GM18870 (cell line): ENCODE measurements around the gene CPNE6.

Source experiments
- ATAC-seq: cut with Tn5 transposase; IDR thresholded peaks from one replicate; pipeline ENCODE4 v1.9.1; 2021; ENCODE audit warnings: moderate library complexity; ENCODE audit not compliant: unreplicated experiment

CPNE6 gene

DNA sequence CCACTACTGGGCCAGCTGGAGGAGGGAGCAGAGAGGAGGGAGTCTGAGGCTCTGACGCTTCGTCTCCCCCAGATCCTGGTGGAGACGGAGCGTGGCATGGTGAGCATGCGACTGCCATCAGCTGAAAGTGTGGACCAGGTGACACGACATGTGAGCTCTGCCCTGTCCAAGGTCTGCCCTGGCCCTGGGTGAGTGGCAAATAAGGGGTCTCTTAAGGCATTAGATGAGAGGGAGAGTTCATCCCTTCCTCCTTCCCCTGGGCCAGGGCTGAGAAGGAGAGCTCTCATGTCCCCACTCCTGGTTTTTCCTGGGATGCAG lies 17.1 kb upstream of the CPNE6 start:
- no peak for ATAC-seq

DNA sequence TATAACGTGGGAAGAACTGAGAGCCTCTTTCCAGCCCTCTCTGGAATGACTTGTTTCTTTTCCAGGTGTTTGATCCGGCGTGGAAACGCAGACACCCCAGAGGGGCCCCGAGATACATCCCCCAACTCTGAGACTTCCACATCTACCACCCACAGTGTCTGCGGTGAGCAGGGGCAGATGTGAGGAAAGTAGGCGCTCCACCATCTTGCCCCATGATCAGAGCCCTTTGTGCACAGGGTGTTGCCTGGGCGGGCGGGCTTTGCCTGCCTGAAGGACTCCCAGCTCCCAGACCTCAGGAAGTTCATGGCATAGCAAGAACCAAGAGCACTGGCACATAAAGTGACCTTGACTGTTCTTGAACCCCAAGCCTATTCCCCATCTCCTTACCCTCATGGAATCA lies 16.7 kb upstream of the CPNE6 start:
- ATAC-seq: no peak

DNA sequence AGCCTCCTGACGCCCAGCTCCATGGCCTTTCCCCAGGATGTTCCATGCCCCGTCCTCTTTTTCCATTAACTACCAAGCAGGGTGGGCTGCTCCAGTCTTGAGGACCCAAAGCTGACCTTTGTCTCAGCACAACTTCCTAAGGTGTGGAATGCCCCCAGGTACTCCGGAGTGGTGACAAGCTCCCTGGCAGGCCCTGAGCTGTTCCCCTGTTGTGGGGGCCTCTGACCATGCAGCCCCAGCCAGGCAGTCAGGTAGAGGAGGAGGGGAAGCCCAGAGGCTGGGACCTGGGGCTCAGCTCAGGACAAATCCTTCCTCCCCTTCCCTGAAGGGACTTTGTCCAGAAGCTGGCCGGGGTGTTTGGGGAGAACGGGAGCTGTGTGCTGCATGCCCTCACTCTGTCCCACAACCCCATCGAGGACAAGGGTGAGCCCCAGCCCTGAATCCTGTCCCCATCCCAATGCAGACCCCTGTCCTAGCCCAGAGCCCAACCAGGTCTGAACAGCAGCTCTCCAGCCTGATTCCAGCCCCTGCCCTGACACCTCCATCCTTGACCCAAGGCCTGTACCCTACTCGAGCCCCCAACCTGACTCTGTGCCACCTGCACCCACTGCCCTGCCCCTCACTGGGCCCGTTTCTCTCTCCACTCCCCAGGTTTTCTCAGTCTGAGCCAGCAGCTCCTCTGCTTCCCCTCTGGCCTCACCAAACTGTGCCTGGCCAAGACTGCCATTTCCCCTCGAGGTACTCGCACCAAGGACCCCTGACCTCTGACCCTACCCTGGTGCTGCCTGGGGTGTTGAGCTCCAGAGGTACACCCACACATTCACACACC lies 15.2 kb upstream of the CPNE6 start:
- ATAC-seq: no peak

DNA sequence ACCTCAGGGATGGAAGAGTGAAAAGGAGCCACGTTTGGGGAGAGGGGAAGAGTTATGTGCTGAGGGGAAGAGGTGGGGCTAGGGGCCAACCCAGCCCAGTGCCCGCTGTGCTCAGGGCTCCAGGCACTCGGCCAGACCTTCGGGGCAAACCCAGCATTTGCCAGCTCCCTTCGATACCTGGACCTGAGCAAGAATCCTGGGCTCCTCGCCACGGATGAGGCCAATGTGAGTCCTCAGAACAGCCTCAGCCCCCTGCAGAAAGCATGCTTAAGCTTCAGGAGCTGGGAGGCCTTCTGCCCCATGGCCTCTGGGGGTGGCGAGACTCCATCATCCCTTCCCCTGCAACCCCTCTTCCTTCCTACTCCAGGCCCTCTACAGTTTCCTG lies 14.6 kb upstream of the CPNE6 start:
- ATAC-seq: no peak

DNA sequence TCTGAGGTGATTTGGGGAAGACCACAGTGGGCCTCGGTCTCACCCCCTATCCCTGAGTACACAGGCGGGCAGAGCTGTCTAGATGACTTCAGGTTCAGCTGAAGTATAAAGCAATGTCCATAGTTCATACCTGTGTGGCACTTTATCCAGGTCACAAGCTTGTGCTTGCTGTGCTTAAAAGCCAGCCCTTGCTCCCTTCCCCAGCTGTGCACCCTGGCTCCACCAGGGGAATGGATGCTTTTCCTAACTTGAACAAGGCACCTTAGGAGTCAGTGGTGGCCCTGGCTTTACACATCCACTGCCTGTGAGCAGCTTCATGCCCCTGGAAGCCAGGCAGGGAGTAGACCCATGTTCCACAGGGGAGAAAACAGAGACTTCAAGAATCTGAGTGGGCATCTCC lies 14.1 kb upstream of the CPNE6 start:
- ATAC-seq: no peak

DNA sequence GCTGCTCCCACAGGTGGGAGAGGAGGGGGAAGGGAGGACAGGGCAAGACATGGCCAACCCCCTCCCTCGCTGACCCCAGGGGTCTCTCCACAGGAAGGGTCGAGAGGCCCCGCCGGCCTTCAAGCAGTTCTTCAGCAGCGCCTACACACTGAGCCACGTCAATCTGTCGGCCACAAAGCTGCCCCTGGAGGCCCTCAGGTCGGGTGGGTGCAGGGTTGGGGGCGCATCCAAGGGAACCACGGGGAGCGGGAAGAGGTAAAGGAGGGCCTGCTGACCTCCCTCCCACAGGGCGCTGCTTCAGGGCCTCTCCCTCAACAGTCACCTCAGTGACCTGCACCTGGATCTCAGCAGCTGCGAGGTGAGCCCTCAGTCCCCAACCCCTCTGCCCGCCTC lies 13.5 kb upstream of the CPNE6 start:
- ATAC-seq: no peak

DNA sequence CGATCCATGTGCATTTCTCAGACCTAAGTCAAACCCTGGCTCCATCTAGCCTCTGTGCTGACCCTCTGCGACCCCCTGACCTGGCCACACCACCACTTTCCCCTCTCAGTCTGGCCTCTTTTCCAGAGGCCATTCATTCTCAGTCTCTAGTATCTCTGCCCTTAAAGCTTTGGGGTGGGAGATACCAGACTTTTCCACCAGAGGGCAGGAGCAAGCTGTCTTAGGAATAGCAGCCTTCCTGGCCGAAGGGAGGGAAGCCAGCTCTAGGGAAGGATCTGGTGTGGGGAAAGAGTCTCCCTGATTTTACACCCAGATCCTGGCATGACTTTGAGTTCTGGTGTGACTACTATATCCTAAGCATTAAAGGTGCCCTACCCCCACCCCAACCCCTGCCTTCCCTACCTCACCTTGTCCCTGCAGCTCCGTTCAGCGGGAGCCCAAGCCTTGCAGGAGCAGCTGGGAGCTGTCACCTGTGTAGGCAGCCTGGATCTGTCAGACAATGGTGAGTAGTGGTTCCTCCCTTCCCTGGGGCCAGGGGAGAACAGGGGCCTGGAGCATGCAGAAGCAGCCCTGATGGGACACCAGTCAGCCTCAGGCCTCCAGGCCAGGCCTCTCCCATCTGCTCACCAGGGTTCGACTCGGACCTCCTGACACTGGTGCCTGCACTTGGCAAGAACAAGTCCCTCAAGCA lies 13.0 kb upstream of the CPNE6 start:
- ATAC-seq: no peak

DNA sequence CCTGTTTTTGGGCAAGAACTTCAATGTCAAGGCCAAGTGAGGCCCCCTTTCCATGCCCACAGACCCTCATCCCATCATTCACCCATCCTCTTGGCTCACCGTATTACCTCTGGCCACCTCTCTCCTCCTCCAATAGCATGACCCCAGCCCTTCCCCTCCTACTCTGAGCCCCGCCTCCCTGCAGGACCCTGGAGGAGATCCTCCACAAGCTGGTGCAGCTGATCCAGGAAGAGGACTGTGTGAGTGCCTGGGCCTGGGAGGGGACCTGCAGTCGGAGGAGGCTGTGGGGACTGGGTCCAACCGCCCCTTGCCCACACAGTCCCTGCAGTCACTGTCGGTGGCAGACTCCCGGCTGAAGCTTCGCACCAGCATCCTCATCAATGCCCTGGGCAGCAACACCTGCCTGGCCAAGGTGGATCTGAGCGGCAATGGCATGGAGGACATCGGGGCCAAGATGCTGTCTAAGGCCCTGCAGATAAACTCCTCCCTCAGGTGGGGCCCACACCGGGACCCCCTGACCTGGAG lies 12.3 kb upstream of the CPNE6 start:
- ATAC-seq: no peak

DNA sequence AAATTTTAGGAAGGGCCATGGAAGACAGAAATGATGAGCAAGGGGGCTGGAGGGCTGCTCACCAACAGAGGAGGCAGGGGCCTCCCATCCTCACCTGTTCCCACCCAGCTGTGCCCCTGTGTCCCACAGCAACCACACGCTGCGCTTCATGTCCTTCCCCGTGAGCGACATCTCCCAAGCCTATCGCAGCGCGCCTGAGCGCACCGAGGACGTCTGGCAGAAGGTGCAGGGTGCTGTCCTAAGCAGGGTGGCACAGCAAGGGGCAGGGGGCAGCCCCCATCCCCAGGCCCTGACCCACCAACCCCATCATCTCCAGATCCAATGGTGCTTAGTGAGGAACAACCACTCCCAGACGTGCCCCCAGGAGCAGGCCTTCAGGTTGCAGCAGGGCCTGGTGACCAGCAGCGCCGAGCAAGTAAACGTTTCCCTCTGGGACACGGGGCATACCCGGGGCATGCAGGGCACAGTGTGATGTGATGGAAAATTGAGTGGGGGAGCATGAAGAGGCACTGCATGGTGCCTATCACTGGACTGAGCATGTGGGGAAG lies 11.4 kb upstream of the CPNE6 start:
- no peak for ATAC-seq

DNA sequence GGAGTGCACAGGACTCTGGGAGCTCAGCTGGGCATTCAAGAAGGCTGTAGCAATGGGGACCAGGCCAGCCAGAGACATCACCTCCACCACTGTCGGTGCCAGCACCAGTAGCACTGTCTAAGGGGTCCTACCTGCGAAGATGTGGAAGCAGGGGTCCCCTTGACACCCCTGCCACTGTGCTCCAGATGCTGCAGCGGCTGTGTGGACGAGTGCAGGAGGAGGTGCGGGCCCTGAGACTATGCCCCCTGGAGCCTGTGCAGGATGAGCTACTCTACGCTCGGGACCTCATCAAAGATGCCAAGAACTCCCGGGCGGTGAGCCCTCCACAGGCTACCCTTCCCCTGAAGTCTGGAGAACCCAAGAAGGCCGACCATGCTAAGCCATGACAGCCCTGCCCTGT lies 10.9 kb upstream of the CPNE6 start:
- ATAC-seq: no peak

DNA sequence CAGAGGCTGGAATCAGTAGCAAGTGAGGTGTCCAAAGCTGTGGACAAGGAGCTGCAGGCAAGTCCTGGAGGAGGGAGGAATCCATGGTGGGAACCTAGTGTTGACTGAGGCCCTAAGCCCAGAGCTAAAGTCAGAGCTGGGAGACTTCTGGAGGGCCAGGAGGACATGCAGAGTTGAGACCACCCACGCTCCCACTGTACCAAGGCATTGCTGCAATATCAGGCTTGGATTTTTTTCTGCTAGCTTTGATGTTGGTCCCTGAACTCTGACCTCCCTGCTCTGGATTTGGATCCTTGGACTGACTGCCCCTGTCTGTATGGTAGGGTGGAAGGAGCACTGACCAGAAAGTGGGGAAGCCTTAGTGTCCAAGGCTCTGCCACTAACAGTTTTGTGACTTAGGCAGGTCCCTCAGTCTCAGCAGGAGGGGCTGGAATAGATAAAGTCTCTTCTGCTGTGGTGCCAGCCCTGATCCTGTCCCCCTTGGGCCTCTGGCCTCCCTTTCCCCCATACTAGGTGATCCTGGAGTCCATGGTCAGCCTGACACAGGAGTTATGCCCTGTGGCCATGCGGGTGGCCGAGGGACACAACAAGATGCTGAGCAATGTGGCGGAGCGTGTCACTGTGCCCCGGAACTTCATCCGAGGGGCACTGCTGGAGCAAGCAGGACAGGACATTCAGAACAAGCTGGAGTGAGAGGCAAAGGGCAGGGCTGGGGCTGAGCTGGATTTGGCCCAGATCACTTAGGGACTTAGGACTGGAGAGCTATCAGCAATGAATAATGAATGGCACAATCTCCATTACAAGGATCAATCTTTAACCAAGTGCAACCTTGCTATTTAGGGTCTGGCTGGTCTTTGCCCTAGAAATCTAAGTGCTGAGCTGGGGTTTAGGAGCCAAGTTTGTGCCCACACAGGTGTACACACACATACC lies 10.1 kb upstream of the CPNE6 start:
- ATAC-seq: no peak

DNA sequence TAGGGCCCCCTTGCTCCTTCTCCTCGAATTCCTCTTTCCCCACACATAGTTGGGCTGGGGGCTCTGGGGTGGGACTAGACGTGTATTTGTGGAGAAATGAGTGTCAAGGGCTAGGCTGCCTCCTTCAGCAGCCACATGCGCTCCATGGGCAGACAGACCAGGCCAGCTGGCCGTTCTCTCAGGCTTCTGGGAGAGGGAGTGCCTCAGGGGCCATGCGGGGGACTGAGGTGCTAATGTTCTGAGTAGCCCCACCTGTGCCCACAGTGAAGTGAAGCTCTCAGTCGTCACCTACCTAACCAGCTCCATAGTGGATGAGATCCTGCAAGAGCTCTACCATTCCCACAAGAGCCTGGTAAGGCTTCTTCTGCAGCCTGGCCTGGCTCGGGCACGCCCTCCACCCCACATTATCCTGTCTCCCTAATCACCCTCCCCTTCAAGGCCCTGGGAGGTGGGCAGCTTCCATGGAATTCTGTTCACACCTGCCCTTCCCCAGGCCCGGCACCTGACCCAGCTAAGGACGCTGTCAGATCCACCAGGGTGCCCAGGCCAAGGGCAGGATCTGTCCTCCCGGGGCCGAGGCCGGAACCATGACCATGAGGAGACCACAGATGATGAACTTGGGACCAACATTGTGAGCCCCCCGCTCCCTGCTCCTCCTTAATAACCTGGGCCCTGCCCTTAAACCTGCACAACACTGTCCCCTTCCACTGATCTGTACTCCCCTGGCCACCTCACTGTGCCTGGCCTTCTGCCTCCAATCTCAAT lies 9.0 kb upstream of the CPNE6 start:
- no peak for ATAC-seq

DNA sequence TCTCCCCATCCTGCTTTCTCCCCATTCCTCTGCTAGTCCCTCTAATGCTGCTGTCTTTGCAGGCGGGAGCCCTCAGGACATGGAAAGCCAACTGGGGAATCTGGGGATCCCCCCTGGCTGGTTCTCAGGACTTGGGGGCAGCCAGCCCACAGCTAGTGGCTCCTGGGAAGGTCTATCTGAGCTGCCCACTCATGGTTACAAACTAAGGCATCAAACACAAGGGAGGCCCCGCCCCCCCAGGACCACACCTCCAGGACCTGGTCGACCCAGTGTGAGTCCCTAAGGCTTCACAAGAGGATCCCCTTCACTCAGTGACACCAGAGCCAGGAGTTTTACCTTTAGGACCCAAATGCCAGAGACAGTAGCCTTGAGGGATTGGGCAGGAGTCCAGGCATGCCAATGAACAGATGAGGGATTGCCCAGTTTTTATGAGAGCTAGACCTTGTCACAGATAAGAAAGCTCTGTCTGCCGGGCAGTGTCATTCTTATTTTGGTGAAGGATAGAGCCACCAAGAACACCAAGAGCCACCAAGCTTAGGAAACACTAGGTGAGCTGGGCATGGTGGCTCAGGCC lies 8.0 kb upstream of the CPNE6 start:
- ATAC-seq: no peak

DNA sequence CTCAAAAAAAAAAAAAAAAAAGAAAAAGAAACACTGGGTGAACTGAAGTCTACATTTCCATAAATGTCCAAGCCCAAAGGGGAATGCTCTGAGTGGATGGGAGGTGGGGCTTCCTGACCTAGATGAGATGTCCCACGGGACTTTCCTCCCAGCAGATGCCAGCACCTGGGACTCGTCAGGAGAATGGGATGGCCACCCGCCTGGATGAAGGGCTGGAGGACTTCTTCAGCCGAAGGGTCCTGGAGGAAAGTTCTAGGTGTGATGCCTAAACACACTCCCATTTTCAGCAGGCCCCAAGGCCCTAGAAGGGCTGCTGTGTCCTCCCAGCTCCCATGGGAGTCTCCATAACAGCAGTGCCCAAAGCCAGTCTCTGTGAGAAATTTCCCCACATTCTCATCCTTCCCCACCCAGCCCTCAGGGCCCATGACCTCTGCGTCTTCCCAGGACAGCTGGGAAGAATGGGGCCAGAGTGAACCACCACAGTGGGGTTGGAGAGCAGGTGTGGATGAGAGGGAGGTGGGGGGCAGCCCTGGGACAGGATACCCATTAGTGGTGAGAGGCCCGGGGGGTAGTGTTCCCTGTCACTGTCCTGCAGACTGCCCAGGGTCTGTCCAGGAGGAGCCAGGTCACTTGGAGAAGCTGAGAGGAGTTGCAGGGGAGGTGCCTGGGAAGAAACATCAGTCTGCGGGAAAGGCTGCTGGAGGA lies 7.1 kb upstream of the CPNE6 start:
- no peak for ATAC-seq

DNA sequence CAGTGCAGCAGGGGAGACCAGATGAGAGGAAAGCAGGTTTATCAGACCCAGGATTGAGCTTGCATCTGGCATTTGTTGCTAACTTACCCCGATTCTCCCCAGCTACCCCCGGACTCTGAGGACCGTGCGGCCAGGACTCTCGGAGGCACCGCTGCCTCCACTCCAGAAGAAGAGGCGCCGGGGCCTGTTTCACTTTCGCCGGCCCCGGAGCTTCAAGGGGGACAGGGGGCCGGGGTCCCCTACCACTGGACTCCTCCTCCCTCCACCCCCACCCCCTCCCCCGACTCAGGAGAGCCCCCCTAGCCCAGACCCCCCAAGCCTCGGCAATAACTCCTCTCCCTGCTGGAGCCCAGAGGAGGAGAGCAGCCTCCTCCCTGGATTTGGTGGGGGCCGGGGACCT lies 6.5 kb upstream of the CPNE6 start:
- no peak for ATAC-seq

DNA sequence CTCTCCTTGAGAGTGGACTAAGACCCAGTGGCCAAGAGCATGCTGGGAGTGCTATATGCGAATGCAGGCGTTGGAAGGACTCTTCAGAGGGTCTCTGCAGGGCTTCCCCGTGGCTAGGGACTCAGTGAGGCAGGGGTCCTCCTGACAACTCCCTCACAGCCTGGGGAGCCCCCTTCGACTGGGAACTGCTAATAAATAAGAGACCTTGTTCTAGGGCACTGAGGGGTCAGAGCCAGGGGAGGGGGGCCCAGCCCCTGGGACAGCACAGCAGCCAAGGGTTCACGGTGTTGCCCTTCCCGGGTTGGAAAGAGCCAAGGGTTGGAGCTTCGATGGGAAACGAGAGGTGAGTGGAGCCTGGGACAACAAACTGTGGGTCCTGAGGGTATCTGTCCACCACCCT lies 6.0 kb upstream of the CPNE6 start:
- no peak for ATAC-seq

DNA sequence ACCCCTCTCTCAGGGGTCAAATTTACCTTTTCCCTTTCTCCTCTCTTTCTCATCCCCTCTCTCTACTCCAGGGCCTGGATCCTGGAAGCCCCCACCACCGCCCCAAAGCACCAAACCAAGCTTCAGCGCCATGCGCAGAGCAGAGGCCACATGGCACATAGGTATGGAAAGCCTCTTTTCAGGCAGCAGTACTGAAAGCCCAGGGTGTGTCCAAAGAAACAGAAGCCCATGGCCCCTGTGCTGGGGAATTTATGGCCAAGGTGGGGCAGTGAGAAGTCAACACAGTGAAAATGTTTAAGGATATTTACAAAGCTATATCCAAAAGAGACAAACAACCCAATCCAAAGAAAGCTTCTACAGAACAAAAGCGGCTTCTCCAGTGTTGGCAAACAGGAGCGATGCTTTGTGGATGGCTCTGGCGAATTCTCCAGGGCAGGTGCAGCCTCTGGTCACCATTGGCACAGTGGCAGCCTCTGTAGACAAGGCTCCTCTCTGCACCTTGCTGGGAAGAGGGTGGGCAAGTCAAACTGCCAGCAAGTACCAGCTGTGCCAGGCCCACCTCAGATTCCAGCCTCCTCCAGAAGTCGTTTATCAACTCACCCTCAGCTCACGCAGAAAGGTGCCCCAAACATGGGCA lies 4.7 kb upstream of the CPNE6 start:
- no peak for ATAC-seq

DNA sequence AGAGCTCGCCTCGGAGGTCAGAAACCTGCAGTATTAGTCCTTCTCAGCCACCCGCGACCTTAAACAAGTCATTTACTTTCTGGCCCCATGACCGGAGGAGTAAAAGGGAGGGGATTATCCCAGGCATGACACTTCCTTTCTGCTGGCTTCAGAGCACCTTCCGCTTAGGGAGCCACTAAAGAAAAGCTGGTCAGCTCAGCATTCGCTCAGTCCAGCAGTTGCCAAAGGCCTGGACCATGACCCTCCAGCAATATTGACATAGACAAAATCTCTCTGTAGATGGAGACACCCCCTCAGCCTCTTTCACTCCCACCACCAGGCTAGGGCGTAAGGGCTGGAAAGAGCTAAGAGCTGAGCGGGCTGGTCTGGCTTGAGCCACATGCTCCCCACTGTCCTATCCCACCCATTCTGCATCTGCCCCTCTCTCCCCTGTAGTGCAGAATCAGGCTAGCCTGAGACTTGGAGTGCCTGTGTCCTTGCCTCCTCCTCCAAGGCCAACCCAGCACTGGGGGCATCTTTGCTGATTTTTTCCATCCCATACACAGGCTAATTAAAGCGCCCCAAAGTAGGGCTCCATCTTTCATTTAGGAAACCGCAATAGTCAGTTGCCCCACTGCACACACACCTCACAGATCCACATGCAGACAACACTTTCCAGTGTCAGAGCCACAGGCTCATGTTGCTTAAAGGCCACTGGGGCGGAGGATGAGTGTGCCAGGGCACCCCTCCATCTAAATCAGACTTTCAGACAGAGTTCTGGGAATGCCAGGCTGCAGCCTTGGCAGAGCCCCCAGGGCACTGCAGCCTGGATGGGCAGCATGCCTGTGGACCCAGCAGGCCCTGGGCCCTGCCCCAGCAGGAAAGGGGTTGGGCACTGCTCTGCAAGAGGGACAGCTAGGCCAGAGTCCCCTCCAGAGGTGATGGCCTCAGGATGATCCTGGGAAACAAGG lies 4.0 kb upstream of the CPNE6 start:
- no peak for ATAC-seq
